Jurkat, Clone E6-1 (cell line): ENCODE measurements around the gene RAB11A.

Source experiments
- DNase-seq: peaks from one replicate; pipeline ENCODE4 v3.0.0-alpha.2; 2011; ENCODE audit warnings: low read depth, low spot score
- H3K4me3 ChIP-seq: 2 replicates; pipeline ENCODE4 v1.5.1; 2011; ENCODE audit warnings: mild to moderate bottlenecking, low read length, control low read depth, moderate library complexity

RAB11A gene

GRCh38 chr15:65926899-65927298 is 57.6 kb downstream of the RAB11A start:
- DNase-seq: no peak
- H3K4me3 ChIP-seq: no peak overlapping the region

GRCh38 chr15:65927545-65927944 is 58.3 kb downstream of the RAB11A start:
- H3K4me3 ChIP-seq: no peak overlapping the region
- no peak for DNase-seq

GRCh38 chr15:65929573-65929972 is 60.3 kb downstream of the RAB11A start:
- DNase-seq: no peak
- H3K4me3 ChIP-seq: no peak overlapping the region

- DNase-seq: no peak
- no peak overlapping the region for H3K4me3 ChIP-seq
These were observed 60.8 kb downstream of the RAB11A start for GRCh38 chr15:65930134-65930533.

- no peak for DNase-seq
- no peak overlapping the region for H3K4me3 ChIP-seq
These were observed 61.9 kb downstream of the RAB11A start for GRCh38 chr15:65931221-65931620.

- no peak overlapping the region for H3K4me3 ChIP-seq
- DNase-seq: no peak
These were observed 66.1 kb downstream of the RAB11A start for GRCh38 chr15:65935391-65935790.

GRCh38 chr15:65936282-65936681 is 67.0 kb downstream of the RAB11A start:
- DNase-seq: no peak
- no peak overlapping the region for H3K4me3 ChIP-seq

GRCh38 chr15:65937054-65937453 is 67.8 kb downstream of the RAB11A start:
- no peak for DNase-seq
- H3K4me3 ChIP-seq: no peak overlapping the region

GRCh38 chr15:65937476-65937875 is 68.2 kb downstream of the RAB11A start:
- no peak overlapping the region for H3K4me3 ChIP-seq
- no peak for DNase-seq

- no peak overlapping the region for H3K4me3 ChIP-seq
- no peak for DNase-seq
These were observed 69.3 kb downstream of the RAB11A start for GRCh38 chr15:65938604-65939003.

GRCh38 chr15:65939901-65940617 is 70.8 kb downstream of the RAB11A start:
- H3K4me3 ChIP-seq: no peak overlapping the region
- DNase-seq: no peak

GRCh38 chr15:65940618-65940909 is 71.3 kb downstream of the RAB11A start:
- H3K4me3 ChIP-seq: no peak overlapping the region
- no peak for DNase-seq
